GM23248 (cell line): ENCODE results near the gene SKAP1.

Experiments used
- EZH2 ChIP-seq: fragments of 200-600 bp; sonication (generic); IDR thresholded peaks from 2 replicates; pipeline ENCODE4 v1.6.1; 2018; ENCODE audit warnings: antibody characterized with exemption, mild to moderate bottlenecking; ENCODE audit not compliant: insufficient read depth, poor library complexity, severe bottlenecking
- EZH2phosphoT487 ChIP-seq: fragments of 200-600 bp; sonication (generic); IDR thresholded peaks from 2 replicates; pipeline ENCODE4 v1.6.1; 2018; ENCODE audit warnings: antibody characterized with exemption, moderate library complexity, mild to moderate bottlenecking, low read depth; ENCODE audit not compliant: insufficient read depth

GRCh38 chr17:48426761-48427500 is 3.1 kb downstream of the SKAP1 start:
- TF ChIP-seq EZH2, result no peak
- no peak for TF ChIP-seq EZH2phosphoT487
